Measurements from ENCODE around the gene WNT9B. TPM values are rescaled to one million over a fixed set of nuclear protein-coding genes. Genes with fewer than 3 reads are reported as not detected.

WNT9B gene
- total RNA-seq, 4 donors from 2014 or later = 0.31 to 0.81 (median 0.45) TPM; not detected in 1

- ATAC-seq = no peak
- Histone ChIP-seq H3K27me3 (peaks cover 74% of the 10 kb centered on the region), H3K4me1 (no peaks in the 10 kb centered on the region), H3K27ac (no peak overlapping the region), H3K4me3 (no peak overlapping the region), H3K9me3 (peaks cover 0 to 8% (median 0%) of the 10 kb centered on the region in 3 donors), H3K36me3 (no peaks in the 10 kb centered on the region)
- WGBS, 2 donors (ENCODE audit: low coverage in 1 of 2) = 78 to 96% methylated on average over 4 to 9 of the region's 9 CpGs
- no peak for TF ChIP-seq CTCF (IDR thresholded peaks at IDR 0.05)
- no peak for TF ChIP-seq POLR2A (IDR thresholded peaks at IDR 0.05)
- TF ChIP-seq EP300 (IDR thresholded peaks at IDR 0.05) = no peak
- no peak for TF ChIP-seq POLR2AphosphoS5 (IDR thresholded peaks at IDR 0.05)
Observed at GRCh38 chr17:46894024-46894423, 42.6 kb downstream of the WNT9B start.

- peaks cover 68% of the 10 kb centered on the region for H3K27me3 ChIP-seq
- no peak overlapping the region for H3K27ac ChIP-seq
- 42% methylated on average over 5 of the region's 29 CpGs; no CpG with 5 or more reads in 1 of the 2 donors for WGBS, 2 donors (ENCODE audit: low coverage in 1 of 2)
- H3K9me3 ChIP-seq = peaks cover 0 to 9% (median 0%) of the 10 kb centered on the region in 3 donors
- TF ChIP-seq POLR2A (IDR thresholded peaks at IDR 0.05) (no peak), CTCF (IDR thresholded peaks at IDR 0.05) (no peak), POLR2AphosphoS5 (IDR thresholded peaks at IDR 0.05) (no peak)
- H3K4me3 ChIP-seq = no peak overlapping the region
- no peak for ATAC-seq
- no peaks in the 10 kb centered on the region for H3K36me3 ChIP-seq
- no peaks in the 10 kb centered on the region for H3K4me1 ChIP-seq
Observed at GRCh38 chr17:46894476-46895151, 43.2 kb downstream of the WNT9B start.

- TF ChIP-seq EP300 (IDR thresholded peaks at IDR 0.05) = no peak
- no peak for TF ChIP-seq POLR2AphosphoS5 (IDR thresholded peaks at IDR 0.05)
- TF ChIP-seq CTCF (IDR thresholded peaks at IDR 0.05) = no peak
- TF ChIP-seq POLR2A (IDR thresholded peaks at IDR 0.05) = no peak
- Histone ChIP-seq H3K4me1 (no peaks in the 10 kb centered on the region), H3K36me3 (no peaks in the 10 kb centered on the region), H3K9me3 (peaks cover 0 to 9% (median 0%) of the 10 kb centered on the region in 3 donors), H3K27ac (no peak overlapping the region), H3K4me3 (no peak overlapping the region), H3K27me3 (peaks cover 63% of the 10 kb centered on the region)
- WGBS, 2 donors (ENCODE audit: low coverage in 1 of 2) = 73 to 93% methylated on average over 2 to 4 of the region's 9 CpGs
- ATAC-seq = no peak
Observed at GRCh38 chr17:46895171-46895570, 43.8 kb downstream of the WNT9B start.

GRCh38 chr17:46896991-46897390 is 45.6 kb downstream of the WNT9B start:
- 73 to 84% methylated on average over 3 to 8 of the region's 9 CpGs for WGBS, 2 donors (ENCODE audit: low coverage in 1 of 2)
- Histone ChIP-seq H3K9me3 (peaks cover 0 to 9% (median 0%) of the 10 kb centered on the region in 3 donors), H3K27ac (no peak overlapping the region), H3K4me3 (no peak overlapping the region), H3K4me1 (no peaks in the 10 kb centered on the region), H3K27me3 (peaks cover 45% of the 10 kb centered on the region), H3K36me3 (no peaks in the 10 kb centered on the region)
- ATAC-seq = no peak
- TF ChIP-seq POLR2A (IDR thresholded peaks at IDR 0.05) (no peak), CTCF (IDR thresholded peaks at IDR 0.05) (no peak), POLR2AphosphoS5 (IDR thresholded peaks at IDR 0.05) (no peak), EP300 (IDR thresholded peaks at IDR 0.05) (no peak)

GRCh38 chr17:46898364-46898763 is 47.0 kb downstream of the WNT9B start:
- ATAC-seq = no peak
- H3K4me3 ChIP-seq = no peak overlapping the region
- no peaks in the 10 kb centered on the region for H3K36me3 ChIP-seq
- WGBS, 2 donors (ENCODE audit: low coverage in 1 of 2) = 73 to 77% methylated on average over 2 of the region's 2 CpGs
- no peak overlapping the region for H3K27ac ChIP-seq
- no peak for TF ChIP-seq EP300 (IDR thresholded peaks at IDR 0.05)
- TF ChIP-seq CTCF (IDR thresholded peaks at IDR 0.05) = no peak
- no peak for TF ChIP-seq POLR2AphosphoS5 (IDR thresholded peaks at IDR 0.05)
- no peak for TF ChIP-seq POLR2A (IDR thresholded peaks at IDR 0.05)
- peaks cover 32% of the 10 kb centered on the region for H3K27me3 ChIP-seq
- H3K4me1 ChIP-seq = no peaks in the 10 kb centered on the region
- H3K9me3 ChIP-seq = peaks cover 0 to 9% (median 0%) of the 10 kb centered on the region in 3 donors

Measured in gastroesophageal sphincter (tissue), 4 donors.